ENCODE results near the gene MMD.

DNA sequence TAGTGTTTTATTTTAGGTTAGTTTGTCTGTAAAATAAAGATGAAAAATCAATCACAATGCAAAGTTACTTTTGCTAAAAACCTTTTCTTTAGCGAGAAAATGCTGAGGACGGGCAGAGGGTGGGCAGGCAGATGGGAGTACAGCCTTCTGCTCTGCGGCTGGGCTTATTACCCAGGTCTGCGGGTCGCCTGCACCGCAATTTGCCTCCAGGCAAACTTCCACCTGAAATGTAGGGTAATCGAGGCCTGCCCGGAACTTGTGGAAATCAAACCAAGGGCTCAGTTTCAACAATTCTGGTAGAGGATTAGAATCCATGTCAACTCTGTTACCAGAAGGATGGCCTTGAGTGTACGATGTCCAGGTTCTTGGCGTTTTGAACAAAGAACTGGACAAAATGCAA, 22.3 kb upstream of the MMD start:
- no peak for TF ChIP-seq POLR2AphosphoS5 (IDR thresholded peaks at IDR 0.05; ENCODE audit: borderline replicate concordance, low read depth, low read length)
- no peak for TF ChIP-seq EZH2 (IDR thresholded peaks at IDR 0.05)
- no peak for TF ChIP-seq FOXP2 (optimal IDR thresholded peaks at IDR 0.05; ENCODE audit: control extremely low read depth, extremely low read length, insufficient read depth)

All from SK-N-MC (cell line).